Measurements from ENCODE around the gene VSTM2L. TPM values are rescaled to one million over a fixed set of nuclear protein-coding genes. Genes with fewer than 3 reads are reported as not detected.

VSTM2L gene
- total and polyA plus RNA-seq, 9 of the 15 experiments (the other 6 are each of a cell fraction or from before 2014, with no cell fraction given), result not detected

DNA sequence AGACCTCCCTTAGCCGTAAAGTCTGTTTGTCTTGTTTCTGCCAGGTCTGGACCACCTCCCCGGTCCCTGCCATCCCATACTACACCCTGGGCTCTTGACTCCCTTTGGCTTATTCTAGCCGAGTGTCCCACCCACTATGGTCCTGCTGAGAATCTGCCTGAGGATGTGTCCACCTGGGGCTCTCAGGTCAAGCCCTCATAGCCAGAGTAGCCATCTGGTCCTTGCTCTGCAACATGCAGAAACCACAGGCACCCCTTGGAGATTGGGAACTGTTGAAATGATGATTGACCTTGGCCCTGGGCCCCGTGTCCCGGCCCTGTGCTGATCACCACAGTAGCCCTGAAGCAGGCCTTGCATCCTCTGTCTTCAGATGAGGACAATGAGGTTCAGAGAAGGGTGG, 44.0 kb downstream of the VSTM2L start:
- ChIA-PET CTCF (ENCODE audit: low intra/inter-chr PET ratio) (no interaction called here), POLR2A (interaction anchor here (0.7 kb wide), 1 partner anchor 11 kb away, joined by 3 read pairs; no protein-coding TSS in a partner anchor)
- peaks cover 15 to 51% of the 10 kb centered on the region in 2 experiments for H3K27me3 ChIP-seq (ENCODE audit: control insufficient read depth in 2 of 2, insufficient read depth in 2 of 2, low read length in 2 of 2)
- no peak overlapping the region for H3K9ac ChIP-seq (ENCODE audit: insufficient read depth in 1 of 2, low read depth in 2 of 2, low read length in 2 of 2)
- no peaks in the 10 kb centered on the region for H3K79me2 ChIP-seq (ENCODE audit: control insufficient read depth, insufficient read depth, low read length)
- in situ Hi-C loops (cut with MboI), result no loop called here
- no peak overlapping the region for H2AFZ ChIP-seq (ENCODE audit: low read depth, low read length)
- intact Hi-C loops (cut with micrococcal nuclease), result no loop called here
- no peaks in the 10 kb centered on the region for H3K9me1 ChIP-seq (ENCODE audit: control insufficient read depth, insufficient read depth, low read length)
- H3K9me3 ChIP-seq (replicated peaks; ENCODE audit: control insufficient read depth, insufficient read depth, low read depth, low read length), result 0 out of 2 replicates have a peak, but pooled peaks cover 2% of the 10 kb centered on the region
- no peaks in the 10 kb centered on the region for H3K36me3 ChIP-seq (ENCODE audit: control insufficient read depth, insufficient read depth, low read length)
- H3K27ac ChIP-seq (ENCODE audit: extremely low read depth, low read depth, low read length), result no peak overlapping the region
- 0% methylated on average over 5 of the region's 5 CpGs for WGBS (ENCODE audit: insufficient coverage, low coverage, missing lambda C conversion rate)
- H3K4me1 ChIP-seq (replicated peaks in 1 of 2; ENCODE audit: control insufficient read depth in 2 of 2, insufficient read depth in 2 of 2, low read length in 2 of 2), result peaks cover 0 to 8% of the 10 kb centered on the region in 2 experiments; a peak in 2 of 5 replicates
- no peak overlapping the region for H3K4me3 ChIP-seq
- FAIRE-seq, result no peak
- no peaks in the 10 kb centered on the region for H4K20me1 ChIP-seq (replicated peaks; ENCODE audit: control insufficient read depth, insufficient read depth, low read length)
- no peak overlapping the region for H3K4me2 ChIP-seq (ENCODE audit: insufficient read depth, low read length)
- no TSS peak for BruUV-seq (replicated peaks)
- no peak for DNase-seq (ENCODE audit: extremely low read depth in 1 of 4, low spot score in 3 of 4)
- ATAC-seq, result no peak
- TF ChIP-seq, protein P1, sequence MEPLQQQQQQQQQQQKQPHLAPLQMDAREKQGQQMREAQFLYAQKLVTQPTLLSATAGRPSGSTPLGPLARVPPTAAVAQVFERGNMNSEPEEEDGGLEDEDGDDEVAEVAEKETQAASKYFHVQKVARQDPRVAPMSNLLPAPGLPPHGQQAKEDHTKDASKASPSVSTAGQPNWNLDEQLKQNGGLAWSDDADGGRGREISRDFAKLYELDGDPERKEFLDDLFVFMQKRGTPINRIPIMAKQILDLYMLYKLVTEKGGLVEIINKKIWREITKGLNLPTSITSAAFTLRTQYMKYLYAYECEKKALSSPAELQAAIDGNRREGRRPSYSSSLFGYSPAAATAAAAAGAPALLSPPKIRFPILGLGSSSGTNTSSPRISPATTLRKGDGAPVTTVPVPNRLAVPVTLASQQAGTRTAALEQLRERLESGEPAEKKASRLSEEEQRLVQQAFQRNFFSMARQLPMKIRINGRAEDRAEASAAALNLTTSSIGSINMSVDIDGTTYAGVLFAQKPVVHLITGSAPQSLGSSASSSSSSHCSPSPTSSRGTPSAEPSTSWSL (CRISPR knock-in tag; IDR thresholded peaks at IDR 0.05; ENCODE audit: borderline replicate concordance), result no peak
- TF ChIP-seq HNRNPLL (IDR thresholded peaks at IDR 0.05; ENCODE audit: low read depth, low read length, poor library complexity, severe bottlenecking), result no peak
- TF ChIP-seq SETDB1 (IDR thresholded peaks at IDR 0.05; ENCODE audit: low read length), result no peak
- TF ChIP-seq TGIF2 (CRISPR knock-in tag; IDR thresholded peaks at IDR 0.05), result no peak
- TF ChIP-seq ZNF232 (CRISPR knock-in tag; IDR thresholded peaks at IDR 0.05), result no peak
- no peak for TF ChIP-seq RFX1 (IDR thresholded peaks at IDR 0.05)
- no peak for TF ChIP-seq EP300 (IDR thresholded peaks at IDR 0.05; ENCODE audit: low read length)
- no peak for TF ChIP-seq ZNF398 (CRISPR knock-in tag; IDR thresholded peaks at IDR 0.05)
- TF ChIP-seq ZFP30 (CRISPR knock-in tag; IDR thresholded peaks at IDR 0.05; ENCODE audit: borderline replicate concordance), result no peak
- TF ChIP-seq CREM (IDR thresholded peaks at IDR 0.05; ENCODE audit: low read depth), result no peak

All from K562 (cell line).